ENCODE measurements around the gene ZNF516.

Gene ZNF516

DNA sequence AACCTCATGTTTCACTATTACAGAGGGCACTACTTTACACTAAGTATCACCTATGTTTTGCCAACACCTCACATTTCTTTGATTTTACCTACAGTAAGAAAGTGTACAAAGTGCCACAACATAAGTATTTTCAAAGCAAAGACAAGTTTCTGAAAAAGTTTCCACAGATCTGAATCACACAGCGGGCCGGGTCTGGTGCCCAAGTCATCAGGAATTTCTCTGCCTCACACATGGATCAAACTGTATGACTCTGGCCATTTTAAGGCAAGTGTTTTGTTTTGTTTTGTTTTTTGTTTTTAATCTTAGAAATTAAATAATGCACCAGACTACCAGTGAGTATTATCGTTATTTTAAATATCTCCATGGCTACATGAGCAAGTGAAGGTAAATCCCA is 73.4 kb downstream of the ZNF516 start:
- DNase-seq (ENCODE audit: low read depth) = no peak

DNA sequence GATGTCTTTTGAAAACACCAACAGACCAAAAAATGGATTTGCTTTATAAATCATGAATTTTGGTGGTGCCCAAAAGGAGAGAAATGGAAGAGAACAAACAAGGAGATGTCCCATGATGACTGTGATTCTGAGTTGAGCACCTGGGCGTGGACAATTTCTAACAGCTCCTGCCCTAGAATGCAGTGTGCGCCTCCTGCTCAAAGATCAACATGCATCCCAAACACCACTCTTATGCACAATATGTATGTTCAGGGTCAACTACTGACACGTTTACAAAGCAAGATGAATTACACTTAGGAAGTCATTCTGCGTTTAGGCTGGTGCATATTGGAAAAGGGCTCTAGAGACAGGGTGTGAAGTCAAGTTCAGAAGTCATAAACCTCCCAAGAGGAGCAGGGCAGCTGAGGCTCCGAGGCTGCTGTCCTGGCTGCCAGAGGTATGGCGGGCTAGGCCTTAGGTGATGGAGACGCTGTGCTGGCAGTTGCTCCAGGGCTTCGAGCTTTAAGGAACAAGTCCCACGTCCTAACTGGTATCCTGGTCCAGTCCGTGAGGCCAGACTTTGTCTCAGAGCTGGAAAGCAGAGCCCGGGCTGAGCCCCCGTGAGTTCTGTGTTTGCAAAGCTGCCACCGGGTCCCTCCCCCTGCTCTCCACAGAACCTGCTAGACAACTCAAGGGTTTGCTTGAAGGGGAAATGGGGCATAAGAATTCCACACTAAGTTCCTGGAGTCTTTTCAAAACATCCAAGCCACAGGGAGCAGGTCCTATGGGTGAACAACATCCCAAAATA is 74.0 kb downstream of the ZNF516 start:
- no peak for DNase-seq (ENCODE audit: low read depth)

- no peak for DNase-seq (ENCODE audit: low read depth)
Measured at GRCh38 chr18:76419811-76420210, 75.2 kb downstream of the ZNF516 start.

DNA sequence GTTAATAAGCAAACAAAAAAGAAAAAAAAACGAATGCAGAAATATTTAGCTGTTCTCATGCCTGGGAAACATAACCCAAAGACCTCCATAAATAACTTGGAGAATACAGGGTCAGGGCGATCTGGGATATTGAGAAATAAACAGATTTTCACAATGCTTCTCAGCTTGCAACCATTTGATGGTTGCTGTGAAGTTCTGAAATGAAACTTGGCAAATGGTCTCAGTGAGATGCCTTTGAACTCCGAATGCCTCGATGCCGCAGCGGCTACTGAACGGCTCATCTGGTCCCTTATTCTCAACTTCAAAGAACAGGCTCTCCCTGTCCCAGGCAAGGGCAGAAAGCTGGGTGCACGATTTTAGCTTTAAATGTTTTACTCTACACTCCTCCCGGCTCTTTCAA is 78.1 kb downstream of the ZNF516 start:
- peak; percentile 50 for DNase-seq (ENCODE audit: low read depth)

DNA sequence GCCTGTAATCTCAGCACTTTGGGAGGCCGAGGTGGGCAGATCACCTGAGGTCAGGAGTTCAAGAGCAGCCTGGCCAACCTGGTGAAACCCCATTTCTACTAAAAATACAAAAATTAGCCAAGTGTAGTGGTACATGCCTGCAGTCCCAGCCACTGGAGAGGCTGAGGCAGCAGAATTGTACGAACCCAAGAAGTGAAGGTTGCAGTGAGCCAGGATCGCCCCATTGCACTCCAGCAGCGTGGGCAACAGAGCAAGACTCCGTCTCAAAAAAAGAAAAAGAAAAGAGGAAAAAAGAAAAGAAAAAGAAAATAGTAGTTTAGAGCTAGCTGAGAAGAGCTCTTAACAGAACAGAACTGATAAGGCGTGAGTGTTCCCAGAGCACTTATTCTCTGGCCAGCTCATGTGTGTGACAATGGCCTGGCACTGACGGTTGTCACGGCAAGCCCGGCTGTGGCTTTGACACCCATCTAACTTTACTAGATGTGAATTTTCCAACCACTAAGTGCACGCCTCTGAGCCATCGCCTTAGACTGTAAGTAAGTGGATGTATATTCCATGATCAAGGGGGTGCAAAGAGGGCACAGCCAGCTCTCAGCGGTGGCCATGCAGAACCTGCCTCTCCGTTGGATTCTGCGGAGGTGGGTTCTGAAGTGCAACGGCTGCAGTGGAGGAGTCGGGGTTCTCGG is 80.0 kb downstream of the ZNF516 start:
- no peak for DNase-seq (ENCODE audit: low read depth)

GRCh38 chr18:76412818-76413565 is 82.0 kb downstream of the ZNF516 start:
- peak; percentile 78 for DNase-seq (ENCODE audit: low read depth)

- peak; percentile 79 for DNase-seq (ENCODE audit: low read depth)
Measured at GRCh38 chr18:76412010-76412817, 82.8 kb downstream of the ZNF516 start.

GRCh38 chr18:76410660-76411417 is 84.2 kb downstream of the ZNF516 start:
- no peak for DNase-seq (ENCODE audit: low read depth)

DNA sequence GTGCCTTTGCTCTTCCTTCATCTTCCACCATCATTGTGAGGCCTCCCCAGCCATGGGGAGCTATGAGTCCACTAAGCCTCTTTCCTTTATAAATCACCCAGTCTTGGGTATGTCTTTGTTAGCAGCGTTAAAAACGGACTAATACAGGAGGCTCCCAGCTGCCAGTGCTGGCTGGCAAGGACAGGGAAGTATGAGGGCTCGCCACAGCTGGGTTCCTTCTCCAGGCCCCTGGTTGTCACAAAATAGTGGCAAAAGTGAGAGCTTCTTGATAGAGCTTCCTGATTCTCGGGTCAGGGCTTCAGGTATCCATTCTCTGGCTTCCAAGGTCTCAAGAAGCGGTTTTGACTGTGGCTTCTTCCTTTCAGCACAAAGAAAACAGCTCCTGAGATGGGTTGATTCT is 85.0 kb downstream of the ZNF516 start:
- DNase-seq (ENCODE audit: low read depth) = no peak

GRCh38 chr18:76408480-76409067 is 86.5 kb downstream of the ZNF516 start:
- no peak for DNase-seq (ENCODE audit: low read depth)

GRCh38 chr18:76407681-76408080 is 87.4 kb downstream of the ZNF516 start:
- no peak for DNase-seq (ENCODE audit: low read depth)

DNA sequence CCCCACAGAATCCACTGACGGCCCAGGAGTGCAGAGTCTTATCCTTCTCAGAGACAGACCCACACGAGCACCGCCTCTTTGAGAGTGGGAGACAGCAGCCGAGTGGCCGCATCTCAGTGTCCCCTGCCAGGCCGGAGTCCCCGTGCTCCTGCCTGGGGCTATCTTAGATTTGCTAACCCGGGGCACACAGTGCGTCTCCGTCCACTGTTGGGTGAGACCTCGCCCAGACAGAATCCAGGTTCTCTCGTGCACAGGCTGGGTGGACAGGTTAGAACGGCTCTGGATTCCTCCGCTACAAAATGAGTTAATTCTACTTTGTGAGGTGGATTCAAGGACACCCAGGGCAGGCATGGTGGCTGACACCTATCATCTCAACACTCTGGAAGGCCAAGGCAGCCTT is 88.3 kb downstream of the ZNF516 start:
- DNase-seq (ENCODE audit: low read depth) = no peak

- peak; percentile 51 for DNase-seq (ENCODE audit: low read depth)
Measured at GRCh38 chr18:76405681-76406356, 89.2 kb downstream of the ZNF516 start.

GRCh38 chr18:76405280-76405679 is 89.8 kb downstream of the ZNF516 start:
- DNase-seq (ENCODE audit: low read depth) = no peak

GRCh38 chr18:76404345-76404831 is 90.7 kb downstream of the ZNF516 start:
- DNase-seq (ENCODE audit: low read depth) = no peak

- no peak for DNase-seq (ENCODE audit: low read depth)
Measured at GRCh38 chr18:76402026-76402990, 92.7 kb downstream of the ZNF516 start.

- no peak for DNase-seq (ENCODE audit: low read depth)
Measured at GRCh38 chr18:76401498-76401897, 93.5 kb downstream of the ZNF516 start.

DNA sequence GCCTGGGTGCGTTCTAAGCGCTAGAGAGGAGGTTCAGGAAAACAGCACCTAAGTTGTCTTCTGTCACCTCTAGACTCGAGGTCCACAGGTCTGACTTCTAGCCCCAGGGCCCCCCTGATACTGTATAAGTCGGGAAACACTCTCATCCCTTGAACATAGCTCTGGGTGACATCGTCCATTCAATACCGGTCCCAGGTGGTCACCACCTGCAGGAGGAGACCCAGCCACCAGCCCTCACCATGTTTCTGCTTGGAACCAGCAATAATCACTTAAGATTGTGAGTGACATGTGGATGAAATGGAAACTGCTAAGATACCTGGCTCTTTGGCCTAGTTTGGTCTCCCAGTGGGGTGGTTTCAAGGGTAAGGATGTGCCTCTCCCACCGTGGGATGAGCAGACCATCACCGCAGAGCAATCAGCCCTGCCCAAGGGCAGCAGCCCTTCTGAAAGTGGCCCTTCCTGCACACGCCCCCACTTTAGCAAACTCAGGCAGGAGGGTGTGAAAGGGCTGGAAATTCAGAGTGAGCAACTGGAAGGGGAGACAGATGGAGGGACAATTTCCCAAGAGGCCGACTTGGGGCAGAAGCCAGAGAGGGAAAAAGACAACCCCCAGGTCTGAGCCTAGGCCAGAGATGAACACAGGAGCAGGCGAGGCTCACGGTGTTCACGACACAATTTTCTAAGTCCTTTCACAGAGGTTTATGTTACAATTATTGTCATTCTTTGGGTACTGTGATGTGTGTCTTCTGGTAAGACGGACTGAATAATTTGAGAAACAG is 95.2 kb downstream of the ZNF516 start:
- DNase-seq (ENCODE audit: low read depth) = no peak

Measured in EH (cell line).